PFSK-1 (cell line): Measurements from ENCODE around the gene SRPK2.

ENCODE experiments used
- FOXP2 ChIP-seq: optimal IDR thresholded peaks from 2 replicates; pipeline ENCODE3; 2011; ENCODE audit warnings: borderline replicate concordance, control low read depth, inconsistent platforms; ENCODE audit not compliant: insufficient read depth; ENCODE audit errors: extremely low read length, extremely low read depth
- POLR2AphosphoS5 ChIP-seq: IDR thresholded peaks from 2 replicates; pipeline ENCODE4 v1.6.1; 2012; ENCODE audit warnings: low read depth, mild to moderate bottlenecking, control low read depth, low read length, moderate library complexity
- REST ChIP-seq, 2 experiments: IDR thresholded peaks; 2 replicates each; pipeline versions ENCODE4 v1.6.1 to v1.8.0; 2011 to 2012; ENCODE audit warnings: low read depth in 2 of 2, low read length in 2 of 2, control low read depth in 1 of 2, inconsistent platforms in 1 of 2, mild to moderate bottlenecking in 1 of 2, moderate library complexity in 1 of 2; ENCODE audit not compliant: insufficient read depth in 1 of 2
- SIN3A ChIP-seq: IDR thresholded peaks from 2 replicates; pipeline ENCODE4 v1.6.1; 2012; ENCODE audit warnings: mild to moderate bottlenecking, low read length, moderate library complexity, borderline replicate concordance; ENCODE audit not compliant: insufficient read depth
- TAF1 ChIP-seq: IDR thresholded peaks from 2 replicates; pipeline ENCODE4 v1.6.1; 2012; ENCODE audit warnings: low read length, control low read depth, borderline replicate concordance; ENCODE audit not compliant: insufficient read depth

GRCh38 chr7:105337529-105337928 lies 51.2 kb downstream of the SRPK2 start:
- TF ChIP-seq TAF1 (no peak), REST (IDR thresholded peaks at IDR 0.05; ENCODE audit: insufficient read depth in 1 of 2, low read depth in 2 of 2, low read length in 2 of 2) (no peak), POLR2AphosphoS5 (no peak), SIN3A (no peak), FOXP2 (no peak)
